ENCODE results near the gene GRK1. TPM values are rescaled to one million over a fixed set of nuclear protein-coding genes. Genes with fewer than 3 reads are reported as not detected.

The GRK1 gene
- total and polyA plus RNA-seq, 2 of the 8 experiments (the other 6 are each of a cell fraction or from before 2014, with no cell fraction given), result 0.12 TPM; not detected in 1

- no peak overlapping the region for H2BK15ac ChIP-seq (ENCODE audit: low read length)
- H2BK5ac ChIP-seq (ENCODE audit: low read depth, low read length), result no peak overlapping the region
- H3K4me3 ChIP-seq (ENCODE audit: extremely low read depth in 1 of 4, insufficient read depth in 2 of 4, low read depth in 3 of 4, low read length in 4 of 4), result no peak overlapping the region
- no peak overlapping the region for H3K27ac ChIP-seq (ENCODE audit: low read depth, low read length)
- no peak for FAIRE-seq
- H3K23ac ChIP-seq (ENCODE audit: insufficient read length), result no peak overlapping the region
- H4K20me1 ChIP-seq (replicated peaks in 1 of 2; ENCODE audit: control insufficient read depth in 1 of 2, insufficient read depth in 2 of 2, low read length in 2 of 2), result no peaks in the 10 kb centered on the region
- WGBS, 2 experiments (ENCODE audit: extremely low coverage in 1 of 2, insufficient coverage in 1 of 2, insufficient read length in 1 of 2, insufficient replicate concordance in 2 of 2, low coverage in 1 of 2, low lambda C conversion rate in 2 of 2, missing lambda C conversion rate in 1 of 2), result 91% methylated on average over 24 of the region's 24 CpGs; no CpG with 5 or more reads in 1 of the 2 experiments
- no peak overlapping the region for H2AFZ ChIP-seq (ENCODE audit: low read length)
- DNase-seq (ENCODE audit: low read depth in 1 of 2, low spot score in 2 of 2), result no peak
- no peak overlapping the region for H3K4me2 ChIP-seq (ENCODE audit: insufficient read depth in 1 of 2, low read depth in 2 of 2, low read length in 2 of 2)
- CTCF ChIA-PET (ENCODE audit: partially characterized antibody), result no interaction called here
- no peaks in the 10 kb centered on the region for H3K36me3 ChIP-seq (ENCODE audit: control insufficient read depth in 2 of 4, insufficient read depth in 4 of 4, low read length in 3 of 4)
- H2BK12ac ChIP-seq (ENCODE audit: low read depth, low read length), result no peak overlapping the region
- no peaks in the 10 kb centered on the region for H3K27me3 ChIP-seq (replicated peaks in 1 of 4; ENCODE audit: control insufficient read depth in 3 of 4, extremely low read depth in 1 of 4, insufficient read depth in 3 of 4, low read length in 3 of 4)
- H2AK5ac ChIP-seq (ENCODE audit: low read depth, low read length), result no peak overlapping the region
- H3K79me2 ChIP-seq (ENCODE audit: control insufficient read depth in 1 of 2, insufficient read depth in 2 of 2, low read length in 2 of 2), result no peaks in the 10 kb centered on the region
- no peaks in the 10 kb centered on the region for H3K4me1 ChIP-seq (replicated peaks in 1 of 4; ENCODE audit: control insufficient read depth in 3 of 4, insufficient read depth in 4 of 4, low read length in 3 of 4)
- POLR2A ChIA-PET (ENCODE audit: partially characterized antibody), result no interaction called here
- no peaks in the 10 kb centered on the region for H3K79me1 ChIP-seq (ENCODE audit: low read depth, low read length)
- H4K5ac ChIP-seq (ENCODE audit: insufficient read length, low read depth, low read length), result no peak overlapping the region
- no peak overlapping the region for H4K91ac ChIP-seq (replicated peaks; ENCODE audit: insufficient read length, low read length)
- no peaks in the 10 kb centered on the region for H3K9me3 ChIP-seq (ENCODE audit: insufficient read depth in 2 of 2, low read depth in 1 of 2, low read length in 1 of 2)
- H2BK20ac ChIP-seq (ENCODE audit: low read length), result no peak overlapping the region
- H3K9ac ChIP-seq (replicated peaks in 1 of 4; ENCODE audit: extremely low read depth in 1 of 4, low read depth in 3 of 4, low read length in 3 of 4), result no peak overlapping the region
- no peak overlapping the region for H3K4ac ChIP-seq (replicated peaks; ENCODE audit: insufficient read length, low read depth, low read length)
- H3K23me2 ChIP-seq (ENCODE audit: low read depth, low read length), result no peaks in the 10 kb centered on the region
- no peak overlapping the region for H3K18ac ChIP-seq (ENCODE audit: extremely low read depth, low read length)
- no peak overlapping the region for H2BK120ac ChIP-seq (replicated peaks; ENCODE audit: low read depth, low read length)
- no peak overlapping the region for H3K14ac ChIP-seq (ENCODE audit: insufficient read length)
- no peak overlapping the region for H3K56ac ChIP-seq (replicated peaks; ENCODE audit: insufficient read length, low read depth, low read length)
- no peak overlapping the region for H4K8ac ChIP-seq (ENCODE audit: extremely low read depth, insufficient read depth, low read length)
- no peak for TF ChIP-seq HDAC6 (IDR thresholded peaks at IDR 0.05; ENCODE audit: low read depth, low read length)
- TF ChIP-seq TAF7 (optimal IDR thresholded peaks at IDR 0.05; ENCODE audit: borderline replicate concordance, low read depth, low read length), result no peak
- no peak for TF ChIP-seq CBX8 (IDR thresholded peaks at IDR 0.05; ENCODE audit: borderline replicate concordance, low read depth, low read length)
- TF ChIP-seq SIRT6 (IDR thresholded peaks at IDR 0.05; ENCODE audit: low read length), result no peak
- TF ChIP-seq TAF1 (IDR thresholded peaks at IDR 0.05; ENCODE audit: low read depth, low read length), result no peak
- no peak for TF ChIP-seq POU5F1 (IDR thresholded peaks at IDR 0.05; ENCODE audit: low read depth, low read length)
- TF ChIP-seq ASH2L (IDR thresholded peaks at IDR 0.05; ENCODE audit: low read length), result no peak
- no peak for TF ChIP-seq CTCF (IDR thresholded peaks at IDR 0.05; ENCODE audit: control extremely low read depth in 1 of 3, insufficient read depth in 1 of 3, low read depth in 1 of 3, low read length in 3 of 3)
- TF ChIP-seq TCF12 (IDR thresholded peaks at IDR 0.05; ENCODE audit: low read depth, low read length), result no peak
- TF ChIP-seq CBX5 (IDR thresholded peaks at IDR 0.05; ENCODE audit: low read depth, low read length), result no peak
Measured at GRCh38 chr13:113653264-113654174, 13.5 kb upstream of the GRK1 start.
